GM18907 (cell line): ENCODE results near the gene RAPGEF5.

ENCODE experiments used
- ATAC-seq: cut with Tn5 transposase; IDR thresholded peaks from one replicate; pipeline ENCODE4 v1.9.1; 2021; ENCODE audit warnings: mild to moderate bottlenecking, moderate library complexity; ENCODE audit not compliant: unreplicated experiment

RAPGEF5 gene

DNA sequence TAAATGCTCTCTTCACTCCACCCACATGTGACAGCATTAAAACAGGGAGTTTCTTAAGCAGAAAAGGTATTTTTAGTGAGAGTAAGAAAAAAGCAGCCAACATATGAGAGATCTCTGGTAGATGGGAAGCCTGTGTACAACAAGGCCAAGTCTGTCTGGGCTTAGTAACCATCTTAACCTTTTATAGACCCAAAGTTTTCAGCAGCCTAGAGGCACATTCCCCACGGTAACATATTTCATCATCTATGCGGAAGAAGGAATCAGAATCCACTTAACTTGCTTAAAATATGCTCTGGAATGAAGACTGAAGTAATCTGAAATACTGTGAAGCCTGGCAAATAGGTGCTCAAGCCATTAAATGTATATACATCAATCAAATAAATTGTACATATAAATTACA is 127.8 kb downstream of the RAPGEF5 start:
- no peak for ATAC-seq

DNA sequence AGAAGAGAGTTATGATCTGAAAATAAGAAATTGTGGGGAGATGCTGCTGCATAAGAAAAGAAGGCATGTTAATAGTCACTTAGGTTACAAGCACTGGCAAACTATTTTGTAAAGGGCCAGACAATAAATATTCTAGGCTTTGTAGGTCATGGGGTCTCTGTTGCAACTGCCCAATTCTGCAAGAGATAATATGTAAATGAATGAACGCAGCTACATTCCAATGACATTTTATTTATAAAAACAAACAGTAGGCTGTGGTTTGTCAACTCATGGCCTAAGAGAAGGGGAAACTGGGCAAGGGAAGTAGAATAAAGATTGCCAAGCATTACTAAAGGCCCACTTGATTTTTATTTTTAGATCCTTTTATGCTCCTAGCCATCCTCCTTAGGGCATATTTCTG is 133.1 kb downstream of the RAPGEF5 start:
- no peak for ATAC-seq

DNA sequence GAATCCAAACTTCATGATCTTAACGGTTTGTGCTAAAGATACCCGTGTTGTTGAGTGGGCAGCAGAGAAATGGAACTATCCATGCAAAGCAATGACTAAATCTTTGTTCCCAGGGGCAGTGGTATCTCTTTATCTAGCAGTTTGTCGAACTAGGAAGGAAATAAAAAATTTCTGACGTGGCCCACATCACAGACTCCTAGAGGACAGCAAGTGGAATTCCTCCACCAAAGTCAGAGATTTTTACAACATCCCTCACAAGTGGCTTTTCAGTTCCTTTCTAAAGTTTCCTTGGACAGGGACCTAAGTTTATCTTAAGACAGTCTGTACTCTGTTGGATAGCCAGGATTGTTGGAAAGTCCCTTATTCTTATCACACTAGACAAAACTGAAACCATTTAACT is 136.0 kb downstream of the RAPGEF5 start:
- ATAC-seq, result no peak

DNA sequence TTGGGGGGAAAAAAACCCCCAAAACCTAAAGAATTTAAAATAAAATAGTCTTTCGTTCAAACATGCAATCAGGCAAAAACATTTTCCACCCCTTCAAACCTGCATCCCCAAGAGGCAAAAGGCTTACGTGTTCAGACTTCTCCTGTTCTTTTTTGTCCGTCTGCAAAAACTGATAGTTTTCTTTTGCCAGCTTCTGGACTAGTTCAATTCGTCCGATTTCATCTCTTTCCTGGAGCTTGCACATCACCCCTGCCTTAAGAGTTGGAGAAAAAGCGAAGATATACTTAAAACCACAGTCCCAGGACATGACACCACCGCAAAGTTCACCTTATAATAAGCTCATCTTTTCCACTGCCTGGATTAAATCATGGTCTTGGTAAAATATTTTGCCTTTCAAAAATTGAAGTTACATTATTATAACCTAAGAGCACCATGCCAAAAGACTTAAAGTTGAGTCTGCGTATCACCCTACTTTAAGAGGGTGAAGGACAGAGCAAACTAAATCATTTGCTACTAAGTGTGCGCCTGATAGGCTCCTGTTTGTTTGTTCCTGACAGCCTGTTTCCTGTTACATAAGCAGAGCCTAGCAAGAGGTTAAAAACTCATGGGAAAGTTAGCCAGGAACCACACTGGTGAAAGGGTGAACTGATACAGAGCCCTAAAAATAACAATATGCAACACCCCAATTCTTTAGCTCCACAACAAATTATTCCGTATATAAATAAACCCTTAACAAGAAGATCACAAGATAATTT is 137.0 kb downstream of the RAPGEF5 start:
- ATAC-seq, result no peak

DNA sequence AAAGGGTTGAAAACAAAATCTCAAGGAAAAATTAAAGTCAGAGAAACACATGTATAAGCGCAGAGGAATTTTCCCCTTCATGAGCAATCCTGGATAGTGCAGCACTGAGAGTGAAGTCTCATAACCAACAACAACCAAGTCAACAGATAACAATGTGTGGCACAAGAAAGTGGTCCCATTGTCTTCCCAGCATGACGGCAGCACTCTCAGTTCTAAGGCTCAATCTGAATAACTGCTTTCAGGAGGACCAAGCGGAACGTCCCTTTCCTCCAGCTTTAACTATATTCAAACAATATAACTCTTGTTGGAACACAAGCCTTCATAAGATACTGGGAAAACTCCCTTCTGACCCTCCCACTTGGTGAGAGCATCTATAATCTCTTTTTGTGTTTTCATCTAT is 137.9 kb downstream of the RAPGEF5 start:
- no peak for ATAC-seq

DNA sequence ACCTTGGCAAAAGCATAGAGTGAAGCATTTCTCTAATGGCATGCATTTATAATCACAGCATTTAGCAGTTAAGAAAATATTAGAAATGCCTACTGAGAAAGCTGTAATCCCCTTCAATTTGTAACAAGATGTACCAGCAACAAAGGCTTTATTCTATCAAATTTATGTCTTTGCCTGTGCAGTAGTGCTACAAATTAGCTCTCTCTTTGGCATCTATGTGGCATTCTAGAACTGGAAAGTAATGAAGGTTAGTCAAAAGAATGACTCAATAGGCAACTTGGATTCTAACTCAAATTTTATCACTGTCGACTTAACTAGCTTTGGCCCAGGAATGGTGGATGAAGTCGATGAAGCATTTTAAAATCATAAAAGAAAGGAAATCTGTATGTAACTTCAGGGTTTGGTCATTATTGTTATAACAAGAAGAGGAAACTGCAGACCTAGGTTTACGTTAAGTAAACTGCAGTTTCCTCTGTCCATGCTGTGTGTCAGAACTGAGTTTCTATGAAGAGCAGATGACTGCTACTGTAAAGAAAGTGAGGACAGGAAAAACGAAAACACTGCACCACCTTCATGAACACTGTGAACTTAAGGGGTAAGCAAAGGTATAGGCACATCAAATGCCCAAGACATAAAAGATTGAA is 140.0 kb downstream of the RAPGEF5 start:
- ATAC-seq, result no peak

DNA sequence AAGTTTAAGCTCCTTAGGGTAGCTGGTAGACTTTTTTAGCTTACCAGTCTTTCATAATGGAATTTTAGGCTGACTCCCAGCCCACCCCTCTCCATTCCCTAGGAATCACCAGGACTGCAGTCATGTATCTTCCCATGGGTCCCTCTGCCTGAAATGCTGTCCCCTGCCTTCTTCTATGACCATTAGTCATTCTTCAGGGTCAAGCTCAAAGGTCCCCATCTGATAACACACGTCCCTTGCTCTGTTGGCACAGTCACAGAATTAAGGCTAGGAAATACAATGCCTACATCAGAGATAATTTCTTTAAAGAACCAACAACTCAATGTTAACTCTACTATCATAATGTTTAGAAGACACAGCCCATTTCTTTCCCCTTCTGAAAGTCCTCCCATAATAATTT is 140.6 kb downstream of the RAPGEF5 start:
- ATAC-seq, result no peak

DNA sequence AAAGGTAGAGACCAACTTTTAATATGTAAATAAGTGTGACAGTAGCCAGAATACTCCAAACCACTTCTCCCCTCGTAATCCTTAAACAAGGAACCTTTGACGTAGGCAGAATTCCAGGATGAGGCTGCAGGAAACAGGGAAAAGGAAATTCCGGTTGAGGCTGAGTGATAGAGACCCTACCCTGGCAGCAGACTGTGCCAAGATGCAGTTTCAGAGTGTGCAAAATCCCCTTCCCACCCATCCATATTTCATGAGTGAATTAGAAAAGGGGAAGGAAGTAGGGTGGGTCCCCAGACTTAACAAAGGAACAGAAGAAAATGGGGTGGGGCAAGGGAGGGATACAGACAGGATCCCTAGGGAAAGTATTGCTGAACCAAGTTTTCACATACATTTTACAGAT is 143.0 kb downstream of the RAPGEF5 start:
- no peak for ATAC-seq

DNA sequence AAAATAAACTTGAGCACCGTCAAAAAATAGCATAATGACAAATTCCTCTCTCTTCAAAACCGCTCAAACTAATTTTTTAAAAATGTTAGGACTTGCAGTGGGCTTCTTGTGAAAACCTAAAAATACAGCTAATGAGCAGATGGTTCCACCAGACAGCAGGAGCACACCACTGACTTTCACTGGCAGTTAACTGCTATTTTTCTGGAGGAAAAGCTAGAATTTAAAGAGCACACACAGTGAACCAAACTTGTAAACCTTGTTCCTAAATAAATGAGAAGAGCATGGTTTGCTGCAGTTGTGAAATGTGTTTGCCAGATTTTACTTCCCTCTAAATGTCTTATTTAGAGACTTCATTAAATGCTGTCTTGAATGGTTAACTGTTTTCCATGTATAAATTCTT is 143.9 kb downstream of the RAPGEF5 start:
- no peak for ATAC-seq

DNA sequence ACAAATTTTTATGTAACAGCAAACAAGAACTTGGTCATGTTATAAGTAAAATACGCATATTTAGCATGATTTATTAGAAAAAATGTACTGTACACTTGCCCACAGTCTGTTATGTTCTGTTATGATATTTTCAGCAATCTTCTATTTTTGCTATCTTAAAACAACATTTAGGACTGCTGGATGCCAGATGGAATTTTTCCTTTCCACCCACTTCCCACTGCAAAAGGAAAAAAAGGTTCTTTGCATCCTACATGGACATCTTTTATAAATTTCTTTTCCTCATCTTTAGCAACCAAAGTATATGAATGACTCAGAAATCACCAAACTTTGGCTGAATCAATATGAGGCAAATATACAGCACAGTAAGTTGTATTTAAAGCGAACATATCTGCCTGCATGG is 146.0 kb downstream of the RAPGEF5 start:
- no peak for ATAC-seq

DNA sequence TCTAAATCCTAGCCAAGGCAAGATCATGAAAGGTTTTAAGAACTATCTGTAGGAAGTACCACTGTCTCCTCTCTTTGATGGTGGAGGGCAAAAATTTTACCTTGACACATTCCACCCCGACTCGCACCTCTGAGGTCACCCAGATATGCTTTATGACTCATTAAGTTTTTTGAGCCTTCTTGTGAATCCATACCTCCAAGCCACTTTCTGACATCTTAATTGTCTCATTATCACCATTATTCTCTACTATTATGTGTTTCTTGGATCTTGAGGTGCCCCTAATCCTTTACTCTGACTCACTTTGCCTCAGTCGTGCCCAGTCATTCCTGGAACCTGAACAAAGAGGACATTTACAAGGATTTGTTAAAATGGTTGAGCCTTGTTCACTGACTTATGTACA is 146.6 kb downstream of the RAPGEF5 start:
- ATAC-seq, result no peak

DNA sequence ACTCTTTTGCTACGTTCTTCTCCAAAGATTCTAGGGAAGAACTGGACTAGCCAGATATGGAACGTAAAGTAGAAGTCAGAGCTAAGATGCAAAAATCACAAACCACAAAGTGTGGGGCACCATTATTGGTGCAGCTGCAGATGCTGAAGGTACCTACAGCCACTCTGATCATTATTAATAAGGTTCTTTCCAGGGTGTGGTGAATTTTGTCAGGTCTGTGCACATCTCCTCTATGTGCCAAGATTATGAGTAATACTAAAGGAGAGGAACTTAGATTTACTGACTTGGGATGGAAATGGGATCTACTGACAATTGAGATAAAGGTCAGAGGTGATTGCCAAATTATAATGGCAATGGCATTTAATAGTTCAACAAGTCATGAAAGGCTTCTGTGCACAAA is 148.2 kb downstream of the RAPGEF5 start:
- no peak for ATAC-seq

DNA sequence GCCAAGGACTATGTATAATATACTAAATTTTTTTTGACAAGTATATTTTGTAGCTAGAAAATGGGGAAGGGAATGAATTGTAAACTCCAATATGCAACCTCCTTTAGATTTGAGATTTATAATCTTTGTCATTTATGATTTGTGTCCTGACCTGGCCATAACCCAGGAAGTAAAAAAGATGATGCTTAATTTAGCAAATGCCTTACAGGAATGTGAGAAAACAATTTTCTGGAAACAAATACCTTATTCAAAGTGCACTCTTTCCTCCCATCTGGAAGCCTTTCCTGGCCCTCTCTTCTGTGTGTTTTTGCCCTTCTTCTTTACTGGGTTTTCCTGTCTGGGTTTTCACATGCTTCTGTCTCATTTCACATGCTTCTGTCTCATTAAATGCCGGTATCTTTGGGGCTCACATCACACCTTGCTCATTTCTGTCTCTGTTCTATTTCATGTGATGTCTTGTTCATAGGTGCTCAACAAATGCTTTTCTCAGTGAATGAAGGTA is 149.2 kb downstream of the RAPGEF5 start:
- ATAC-seq, result no peak

DNA sequence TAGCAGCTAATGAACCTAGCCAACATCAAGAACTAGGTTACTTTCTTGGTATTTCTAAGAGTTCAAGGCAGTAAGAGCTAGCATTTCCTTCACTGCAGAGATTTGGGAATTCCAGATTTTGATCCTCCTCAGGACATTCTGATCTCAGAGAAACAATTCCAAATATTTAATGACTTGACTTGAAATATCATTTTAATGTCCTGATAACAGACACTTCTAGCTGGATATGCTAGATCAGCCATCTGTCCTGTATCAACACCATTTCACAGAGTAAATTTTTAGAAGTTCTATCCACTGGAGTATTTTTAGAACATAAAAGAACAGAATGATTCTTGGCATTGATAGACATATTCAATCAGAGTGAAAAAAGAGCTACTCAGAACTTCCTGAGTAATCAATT is 151.3 kb downstream of the RAPGEF5 start:
- no peak for ATAC-seq

DNA sequence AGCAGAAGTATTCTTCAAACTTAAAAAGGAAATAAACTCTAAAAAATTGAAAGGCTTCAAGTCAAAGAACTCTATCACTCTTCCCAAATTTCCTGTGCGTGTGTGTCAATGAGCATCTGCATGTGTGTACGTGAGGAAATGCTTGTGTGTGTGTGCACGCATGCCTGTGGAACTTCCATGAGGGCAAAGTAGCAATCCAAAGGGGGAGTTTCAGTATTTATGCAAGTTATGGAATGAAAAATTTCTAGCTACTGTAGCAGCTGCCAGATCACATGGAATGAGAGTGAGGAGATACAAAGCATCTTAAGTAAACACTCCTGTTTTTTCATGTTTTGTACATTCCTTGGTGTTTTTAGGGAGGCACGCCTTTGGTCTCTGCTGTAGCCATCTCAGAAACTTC is 152.6 kb downstream of the RAPGEF5 start:
- no peak for ATAC-seq

DNA sequence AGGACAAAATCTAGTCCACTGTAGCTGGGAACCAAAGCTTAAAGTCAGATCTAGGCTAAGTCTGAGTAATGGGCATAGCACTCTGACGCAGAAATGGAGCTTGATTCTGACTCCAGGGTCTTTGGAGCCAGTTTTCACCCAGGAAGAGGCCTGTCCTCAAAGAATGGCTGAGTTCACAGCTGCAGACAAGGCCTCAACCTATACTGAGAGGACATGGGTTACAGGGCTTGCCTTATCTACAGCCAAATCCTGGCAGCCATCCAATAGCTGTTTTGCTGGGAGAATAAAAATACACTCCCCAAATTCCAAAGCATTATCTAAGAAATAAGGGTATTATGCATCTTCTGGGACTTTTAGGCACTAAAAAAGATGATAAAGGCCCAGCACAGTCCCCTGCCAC is 154.8 kb downstream of the RAPGEF5 start:
- ATAC-seq, result no peak

DNA sequence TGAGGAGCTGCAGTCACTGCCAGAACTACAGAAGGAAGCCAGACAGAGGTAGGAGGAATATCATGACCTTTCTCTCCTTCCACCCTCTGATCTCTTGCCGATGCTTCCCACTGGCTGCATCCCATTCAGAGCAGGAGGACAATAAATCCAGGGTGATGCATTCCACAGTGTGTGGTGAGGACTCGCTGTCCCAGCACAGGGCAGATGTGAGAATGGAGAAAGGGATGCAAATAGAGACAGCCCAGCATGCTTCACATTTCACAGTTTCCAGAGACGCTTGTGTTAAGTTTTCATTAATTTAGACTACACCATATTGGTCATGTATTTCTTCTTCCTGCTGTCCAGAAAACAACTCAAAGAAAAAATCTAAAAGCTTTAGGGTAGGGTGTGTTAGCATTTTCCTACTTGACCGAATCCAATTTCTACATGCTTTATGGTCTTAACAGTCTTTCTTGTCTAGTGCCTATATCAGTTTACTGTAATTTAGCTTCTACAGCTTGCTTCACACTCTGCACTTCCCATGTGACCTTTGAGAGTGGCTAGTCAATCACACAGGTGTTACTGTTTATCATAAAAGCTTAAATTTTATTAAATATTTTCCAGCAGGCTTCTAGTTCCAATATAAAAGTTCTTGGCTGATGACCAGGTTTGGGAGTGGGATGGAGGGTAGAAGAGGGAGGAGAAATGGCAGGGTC is 155.6 kb downstream of the RAPGEF5 start:
- ATAC-seq, result no peak

DNA sequence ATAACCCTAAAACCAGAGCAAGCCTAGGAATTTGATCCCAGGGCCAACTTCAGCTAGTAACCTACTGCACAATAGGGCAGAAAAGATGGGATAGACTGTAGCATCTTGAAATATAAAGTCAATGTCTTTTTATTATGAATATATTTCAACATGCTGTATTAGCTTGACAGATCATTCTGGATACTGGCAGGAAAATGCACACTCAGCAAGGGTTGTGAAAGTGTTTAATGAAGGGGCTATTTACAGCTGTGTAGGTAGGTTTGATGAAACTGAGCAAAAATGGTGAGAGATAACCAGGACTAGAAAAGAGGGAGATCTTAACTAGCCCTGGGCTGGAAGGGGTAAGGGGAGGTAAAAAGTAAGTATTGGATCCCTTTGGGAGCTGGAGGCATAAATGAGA is 156.2 kb downstream of the RAPGEF5 start:
- ATAC-seq, result no peak

DNA sequence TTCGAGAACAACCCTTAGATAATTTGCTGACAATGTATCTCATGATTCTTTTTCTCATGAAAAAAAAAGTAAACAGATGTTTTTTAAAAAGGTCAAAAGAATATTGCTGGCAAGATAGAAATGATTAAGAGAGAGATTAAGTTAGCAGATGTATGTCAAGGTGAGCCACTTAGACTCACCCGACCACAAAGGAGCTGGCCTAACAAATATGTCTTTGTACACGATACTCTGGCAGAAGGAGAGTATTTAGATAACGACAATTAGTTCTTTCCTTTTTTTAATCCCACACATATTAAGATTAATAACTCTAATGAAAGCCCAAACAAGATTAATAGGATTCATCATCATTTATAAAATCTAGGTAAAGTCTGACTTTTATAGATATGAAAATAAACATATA is 156.7 kb downstream of the RAPGEF5 start:
- no peak for ATAC-seq

DNA sequence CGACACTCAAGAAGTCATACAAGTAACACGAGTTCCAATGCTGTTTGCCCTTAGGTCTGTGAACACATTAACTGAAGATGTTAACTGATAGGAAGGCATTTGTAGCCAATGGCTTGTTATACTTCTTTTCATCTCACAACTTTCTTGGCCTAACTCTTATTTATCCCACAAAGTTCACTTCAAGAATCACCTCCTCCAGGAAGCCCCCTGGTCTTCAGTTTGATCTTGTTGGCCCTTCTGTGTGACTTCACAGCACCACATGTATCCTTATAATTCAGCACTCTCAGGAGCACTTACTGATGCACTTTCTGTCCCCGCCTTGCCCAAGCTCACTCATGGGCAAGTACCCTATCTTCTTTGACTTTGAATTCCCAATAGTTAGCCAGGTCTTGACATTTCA is 159.6 kb downstream of the RAPGEF5 start:
- no peak for ATAC-seq

DNA sequence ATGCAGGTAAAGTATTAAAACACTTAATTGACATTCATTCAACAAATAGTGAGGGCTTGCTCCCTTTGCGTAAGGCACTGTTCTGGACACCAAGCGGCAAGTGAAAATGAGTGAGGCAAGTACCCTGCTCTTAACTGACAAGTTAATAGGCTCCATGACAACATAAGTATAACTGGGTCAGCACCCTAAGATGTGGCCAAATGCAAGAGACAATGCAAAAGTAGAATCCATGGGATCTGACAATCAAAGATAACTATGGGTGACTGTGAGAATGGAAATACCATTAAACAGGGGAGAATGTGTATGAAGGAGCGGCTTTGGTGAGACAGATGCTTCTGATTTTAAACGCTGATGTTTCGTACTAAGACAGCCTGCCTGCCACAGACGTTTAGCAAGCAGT is 160.5 kb downstream of the RAPGEF5 start:
- no peak for ATAC-seq
